DMS153 (cell line): ENCODE data around the gene ZNF44.
"Not testable (repeated sequence)": the region's sequence is repeated elsewhere in the genome, so short reads cannot be mapped to it uniquely, and the experiment has no call there.

Experiments used
- DNase-seq: peaks from one replicate; lab custom pipeline; 2025; lab: John Stamatoyannopoulos, UW

ZNF44 gene

GRCh38 chr19:12294249-12295158, at the start of gene ZNF44:
TSS of gene ZNF44 (minus strand) at chr19:12294883. CDS start at chr19:12294694, 189 bp downstream.
- peak; percentile 90 for DNase-seq

- peak; percentile 86 for DNase-seq
These were observed 38.8 kb upstream of the ZNF44 start, which contains the start of gene ZNF563 for GRCh38 chr19:12333162-12334159. TSS of gene ZNF563 (minus strand) at chr19:12333633. CDS start at chr19:12333482, 151 bp downstream.

- no peak for DNase-seq
These were observed 36.7 kb upstream of the ZNF44 start for GRCh38 chr19:12331211-12331941.

GRCh38 chr19:12330340-12330739, 35.7 kb upstream of the ZNF44 start:
- no peak for DNase-seq

- no peak for DNase-seq
These were observed 31.0 kb upstream of the ZNF44 start for GRCh38 chr19:12325690-12326089.

GRCh38 chr19:12318782-12319413, 24.2 kb upstream of the ZNF44 start:
- no peak for DNase-seq

- no peak for DNase-seq
These were observed 19.9 kb upstream of the ZNF44 start for GRCh38 chr19:12314553-12314952.

GRCh38 chr19:12308891-12309290, 14.2 kb upstream of the ZNF44 start:
- not testable (repeated sequence) for DNase-seq

- DNase-seq: no peak
These were observed 508 bp upstream of the ZNF44 start for GRCh38 chr19:12295191-12295590.

- peak; percentile 5 for DNase-seq
These were observed 870 bp downstream of the ZNF44 start for GRCh38 chr19:12293777-12294248.

GRCh38 chr19:12289790-12290065, 5.0 kb downstream of the ZNF44 start:
- no peak for DNase-seq

- DNase-seq: no peak
These were observed 6.7 kb downstream of the ZNF44 start for GRCh38 chr19:12287958-12288500.

- no peak for DNase-seq
These were observed 10.1 kb downstream of the ZNF44 start for GRCh38 chr19:12284631-12285030.

GRCh38 chr19:12284226-12284625, 10.5 kb downstream of the ZNF44 start:
- DNase-seq: no peak

- no peak for DNase-seq
These were observed 16.0 kb downstream of the ZNF44 start for GRCh38 chr19:12278713-12279112.

GRCh38 chr19:12272980-12273901, 21.4 kb downstream of the ZNF44 start:
- DNase-seq: no peak

GRCh38 chr19:12272386-12272785, 22.3 kb downstream of the ZNF44 start:
- no peak for DNase-seq

GRCh38 chr19:12270854-12271253, 23.8 kb downstream of the ZNF44 start:
- no peak for DNase-seq

- DNase-seq: no peak
These were observed 28.6 kb downstream of the ZNF44 start for GRCh38 chr19:12265921-12266704.
